ENCODE measurements around the gene ADAMTS20.

The ADAMTS20 gene

DNA sequence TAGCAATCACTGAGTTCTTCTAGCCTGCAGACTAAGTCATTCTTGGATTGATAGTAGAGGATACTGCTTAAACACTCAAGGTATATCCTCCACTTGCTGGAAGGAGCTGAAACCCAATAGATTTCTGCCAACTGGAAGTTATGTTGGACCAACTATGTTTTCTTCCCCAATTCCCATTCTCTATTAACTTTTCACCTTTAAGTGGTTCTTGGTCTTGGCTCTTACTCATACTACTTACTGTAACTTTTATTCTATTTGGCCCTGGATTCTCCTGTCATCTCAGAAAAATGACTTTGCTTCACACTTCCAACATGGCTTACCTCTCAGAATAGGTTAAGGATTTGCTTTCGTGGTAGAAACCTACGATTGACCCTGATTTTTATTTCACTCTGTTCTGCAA lies 244.9 kb downstream of the ADAMTS20 start:
- DNase-seq = no peak

DNA sequence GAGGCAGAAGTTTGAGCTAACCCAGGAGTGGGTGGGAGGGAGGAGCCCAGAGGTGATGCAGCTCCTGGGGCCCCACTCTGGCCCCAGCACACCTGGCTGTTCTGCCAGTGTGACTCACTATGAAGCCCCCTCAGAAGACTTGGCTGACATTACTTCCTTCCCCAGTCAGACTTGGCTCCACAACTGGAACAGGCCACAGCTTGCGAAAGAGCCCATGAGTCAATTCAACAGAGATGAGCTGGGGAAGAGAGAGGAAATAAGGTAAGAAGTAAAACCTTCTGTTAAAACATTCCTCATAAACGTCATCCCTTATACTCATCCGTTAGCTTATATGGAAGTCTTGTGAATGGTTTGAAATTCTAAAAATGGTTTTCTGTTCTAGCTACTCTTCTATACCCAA lies 245.9 kb downstream of the ADAMTS20 start:
- DNase-seq = no peak

DNA sequence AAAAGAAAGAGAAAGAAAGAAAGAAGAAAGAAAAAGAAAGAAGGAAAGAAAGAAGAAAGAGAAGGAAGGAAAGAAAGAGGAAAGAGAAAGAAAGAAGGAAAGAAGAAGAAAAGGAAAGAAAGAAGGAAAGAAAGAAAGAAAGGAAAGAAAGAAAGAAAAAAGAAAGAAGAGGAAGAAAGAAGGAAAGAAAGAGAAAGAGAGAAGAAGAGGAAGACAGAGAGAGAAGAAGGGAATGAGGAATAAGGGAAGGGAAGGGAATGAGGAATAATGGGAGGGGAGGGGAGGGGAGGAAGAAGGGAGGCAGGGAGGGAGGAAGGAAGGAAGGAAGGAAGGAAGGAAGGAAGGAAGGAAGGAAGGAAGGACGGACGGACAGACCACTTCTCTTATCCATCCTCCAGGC lies 246.9 kb downstream of the ADAMTS20 start:
- no peak for DNase-seq
